ENCODE measurements around the gene PHF8. TPM values are rescaled to one million over a fixed set of nuclear protein-coding genes. Genes with fewer than 3 reads are reported as not detected.

Gene PHF8
- total RNA-seq, 6 experiments from 2014 or later = 12.8 to 64.0 (median 22.1) TPM

DNA sequence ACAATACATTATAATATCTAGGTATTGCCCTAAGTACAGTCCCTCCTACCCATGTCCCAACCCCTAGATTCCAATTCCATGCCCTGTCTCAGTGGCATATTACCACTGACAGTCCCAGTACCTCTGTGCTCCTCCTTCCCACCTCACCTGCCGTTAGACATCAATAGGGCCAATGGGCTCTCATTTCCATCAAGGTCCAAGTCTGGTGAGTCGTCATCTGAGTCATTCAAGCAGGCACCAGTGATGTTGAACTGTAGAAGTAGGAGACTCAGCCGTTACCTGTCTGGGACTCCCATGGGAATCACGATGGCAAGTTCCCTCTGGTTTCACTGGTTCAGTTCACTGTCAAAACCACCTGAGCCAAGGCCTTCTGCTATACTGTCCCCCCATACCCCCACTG, 51.7 kb downstream of the PHF8 start:
- Histone ChIP-seq H3K36me3 (peaks cover 0 to 59% (median 6%) of the 10 kb centered on the region in 4 donors), H3K27me3 (no peaks in the 10 kb centered on the region), H3K27ac (no peak overlapping the region), H3K4me3 (no peak overlapping the region), H3K9me3 (no peaks in the 10 kb centered on the region), H3K4me1 (no peaks in the 10 kb centered on the region)
- no peak for TF ChIP-seq POLR2A (IDR thresholded peaks at IDR 0.05)
- TF ChIP-seq, protein P1, sequence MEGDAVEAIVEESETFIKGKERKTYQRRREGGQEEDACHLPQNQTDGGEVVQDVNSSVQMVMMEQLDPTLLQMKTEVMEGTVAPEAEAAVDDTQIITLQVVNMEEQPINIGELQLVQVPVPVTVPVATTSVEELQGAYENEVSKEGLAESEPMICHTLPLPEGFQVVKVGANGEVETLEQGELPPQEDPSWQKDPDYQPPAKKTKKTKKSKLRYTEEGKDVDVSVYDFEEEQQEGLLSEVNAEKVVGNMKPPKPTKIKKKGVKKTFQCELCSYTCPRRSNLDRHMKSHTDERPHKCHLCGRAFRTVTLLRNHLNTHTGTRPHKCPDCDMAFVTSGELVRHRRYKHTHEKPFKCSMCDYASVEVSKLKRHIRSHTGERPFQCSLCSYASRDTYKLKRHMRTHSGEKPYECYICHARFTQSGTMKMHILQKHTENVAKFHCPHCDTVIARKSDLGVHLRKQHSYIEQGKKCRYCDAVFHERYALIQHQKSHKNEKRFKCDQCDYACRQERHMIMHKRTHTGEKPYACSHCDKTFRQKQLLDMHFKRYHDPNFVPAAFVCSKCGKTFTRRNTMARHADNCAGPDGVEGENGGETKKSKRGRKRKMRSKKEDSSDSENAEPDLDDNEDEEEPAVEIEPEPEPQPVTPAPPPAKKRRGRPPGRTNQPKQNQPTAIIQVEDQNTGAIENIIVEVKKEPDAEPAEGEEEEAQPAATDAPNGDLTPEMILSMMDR (IDR thresholded peaks at IDR 0.05) = no peak
- intact Hi-C loops (cut with DNase I) = no loop called here
- DNase-seq = no peak
- whole genome bisulfite sequencing (ENCODE audit: insufficient coverage, low coverage, low lambda C conversion rate, missing lambda C conversion rate) = 76% methylated on average over 3 of the region's 4 CpGs
- no peak for ATAC-seq

DNA sequence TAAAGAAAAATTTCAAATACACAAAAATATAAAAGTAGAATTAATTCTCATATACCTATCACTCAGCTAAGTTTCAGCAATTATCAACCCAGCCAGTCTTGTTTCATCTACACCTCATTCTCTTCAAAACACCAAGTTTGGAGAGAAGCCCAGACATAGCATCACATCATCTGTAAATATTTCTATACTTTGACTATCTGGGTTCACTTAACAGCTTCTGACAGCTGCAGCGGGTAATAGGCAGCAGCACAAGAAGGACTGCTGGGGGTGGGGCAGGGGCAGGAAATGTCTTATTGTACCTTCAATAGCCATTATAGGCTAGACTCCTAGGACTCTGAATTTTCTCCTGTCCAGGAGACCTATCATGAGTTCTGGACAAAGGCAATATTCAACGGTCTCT, 54.1 kb downstream of the PHF8 start:
- Histone ChIP-seq H3K27me3 (no peaks in the 10 kb centered on the region), H3K4me1 (no peaks in the 10 kb centered on the region), H3K4me3 (no peak overlapping the region), H3K9me3 (no peaks in the 10 kb centered on the region), H3K36me3 (peaks cover 0 to 74% (median 10%) of the 10 kb centered on the region in 4 donors), H3K27ac (no peak overlapping the region)
- 93% methylated on average over 2 of the region's 2 CpGs for WGBS (ENCODE audit: insufficient coverage, low coverage, low lambda C conversion rate, missing lambda C conversion rate)
- ATAC-seq = no peak
- DNase-seq = no peak
- no peak for TF ChIP-seq POLR2A (IDR thresholded peaks at IDR 0.05)
- TF ChIP-seq, protein P1 (IDR thresholded peaks at IDR 0.05) = no peak
- intact Hi-C loops (cut with DNase I) = no loop called here

DNA sequence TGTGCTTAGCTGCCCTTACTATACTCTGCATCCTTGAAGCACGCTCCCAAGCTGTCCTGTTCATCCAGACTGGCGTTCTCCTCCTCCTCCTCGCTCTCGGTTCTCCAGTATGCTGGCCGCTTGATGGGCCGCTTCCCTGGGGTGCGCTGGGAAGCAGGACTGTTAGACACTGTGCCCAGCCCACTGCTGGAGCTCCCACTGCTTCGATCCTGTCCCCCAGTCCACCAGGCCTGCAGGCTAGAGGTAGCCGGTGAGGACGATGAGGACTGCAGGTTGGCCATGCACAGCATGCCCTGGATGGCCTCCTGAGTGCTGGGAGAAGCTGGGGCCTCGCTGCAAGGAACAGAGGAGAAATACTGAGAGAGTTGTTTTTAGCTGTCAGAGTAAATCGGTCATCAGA, 59.4 kb downstream of the PHF8 start:
- ATAC-seq (peak in 1 of 4 donors; percentile 24), DNase-seq (no peak)
- H3K27ac ChIP-seq = no peak overlapping the region
- no peaks in the 10 kb centered on the region for H3K9me3 ChIP-seq
- TF ChIP-seq, protein P1 (IDR thresholded peaks at IDR 0.05) = no peak
- no peak for TF ChIP-seq POLR2A (IDR thresholded peaks at IDR 0.05)
- H3K36me3 ChIP-seq = peaks cover 0 to 72% (median 12%) of the 10 kb centered on the region in 4 donors
- intact Hi-C loops (cut with DNase I) = no loop called here
- no peaks in the 10 kb centered on the region for H3K27me3 ChIP-seq
- no peaks in the 10 kb centered on the region for H3K4me1 ChIP-seq
- no peak overlapping the region for H3K4me3 ChIP-seq
- WGBS (ENCODE audit: insufficient coverage, low coverage, low lambda C conversion rate, missing lambda C conversion rate) = 69% methylated on average over 5 of the region's 12 CpGs

DNA sequence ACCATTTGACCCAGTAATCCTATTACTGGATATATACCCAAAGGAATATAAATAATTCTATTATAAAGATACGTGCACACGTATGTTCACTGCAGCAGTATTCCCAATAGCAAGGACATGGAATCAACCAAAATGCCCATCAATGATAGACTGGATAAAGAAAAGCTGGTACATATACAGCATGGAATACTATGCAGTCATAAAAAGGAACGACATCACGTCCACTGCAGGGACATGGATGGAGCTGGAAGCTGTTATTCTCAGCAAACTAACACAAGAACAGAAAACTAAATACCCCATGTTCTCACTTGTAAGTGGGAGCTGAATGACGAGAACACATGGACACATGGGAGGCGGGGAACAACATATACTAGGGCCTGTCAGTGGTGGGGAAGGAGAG, 69.7 kb downstream of the PHF8 start:
- no peaks in the 10 kb centered on the region for H3K4me1 ChIP-seq
- H3K4me3 ChIP-seq = no peak overlapping the region
- intact Hi-C loops (cut with DNase I) = no loop called here
- H3K9me3 ChIP-seq = no peaks in the 10 kb centered on the region
- H3K36me3 ChIP-seq = peaks cover 0 to 41% (median 2%) of the 10 kb centered on the region in 4 donors
- ATAC-seq (no peak), DNase-seq (no peak)
- WGBS (ENCODE audit: insufficient coverage, low coverage, low lambda C conversion rate, missing lambda C conversion rate) = 86% methylated on average over 6 of the region's 6 CpGs
- TF ChIP-seq, protein P1 (IDR thresholded peaks at IDR 0.05) = no peak
- TF ChIP-seq POLR2A (IDR thresholded peaks at IDR 0.05) = no peak
- no peak overlapping the region for H3K27ac ChIP-seq
- H3K27me3 ChIP-seq = no peaks in the 10 kb centered on the region

DNA sequence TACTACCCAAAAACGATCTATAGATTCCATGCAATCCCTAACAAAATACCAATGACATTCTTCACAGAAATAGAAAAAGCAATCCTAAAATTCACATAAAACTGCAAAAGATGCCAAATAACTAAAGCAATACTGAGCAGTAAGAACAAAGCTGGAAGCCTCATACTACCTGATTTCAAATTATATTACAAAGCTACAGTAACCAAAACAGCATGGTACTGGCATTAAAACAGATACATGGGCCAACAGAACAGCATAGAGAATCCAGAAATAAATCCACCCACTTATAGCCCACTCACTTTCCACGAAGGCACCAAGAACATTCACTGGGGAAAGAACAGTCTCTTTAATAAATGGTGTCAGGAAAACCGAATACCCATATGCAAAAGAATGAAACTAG, 74.7 kb downstream of the PHF8 start:
- Histone ChIP-seq H3K4me3 (no peak overlapping the region), H3K36me3 (peaks cover 0 to 7% (median 2%) of the 10 kb centered on the region in 4 donors), H3K4me1 (peaks cover 0 to 2% (median 0%) of the 10 kb centered on the region in 4 donors), H3K27me3 (no peaks in the 10 kb centered on the region), H3K27ac (no peak overlapping the region), H3K9me3 (no peaks in the 10 kb centered on the region)
- intact Hi-C loops (cut with DNase I) = no loop called here
- 54% methylated on average over 3 of the region's 3 CpGs for WGBS (ENCODE audit: insufficient coverage, low coverage, low lambda C conversion rate, missing lambda C conversion rate)
- TF ChIP-seq, protein P1 (IDR thresholded peaks at IDR 0.05) = no peak
- no peak for TF ChIP-seq POLR2A (IDR thresholded peaks at IDR 0.05)
- DNase-seq (no peak), ATAC-seq (no peak)

Measured in right lobe of liver (tissue), 6 donors.